ENCODE results near the gene SLC38A11.

Gene SLC38A11

GRCh38 chr2:164906947-164907346 is 48.4 kb downstream of the SLC38A11 start:
- DNase-seq (ENCODE audit: insufficient read length), result no peak
- FAIRE-seq, result no peak
- no peak for TF ChIP-seq POLR2AphosphoS5 (IDR thresholded peaks at IDR 0.05; ENCODE audit: low read depth, low read length)
- TF ChIP-seq POLR2A (IDR thresholded peaks at IDR 0.05; ENCODE audit: low read depth, low read length), result no peak
- TF ChIP-seq TAF1 (IDR thresholded peaks at IDR 0.05; ENCODE audit: borderline replicate concordance, low read depth, low read length), result no peak

- DNase-seq (ENCODE audit: insufficient read length) (no peak), FAIRE-seq (no peak)
- TF ChIP-seq POLR2AphosphoS5 (IDR thresholded peaks at IDR 0.05; ENCODE audit: low read depth, low read length) (no peak), POLR2A (IDR thresholded peaks at IDR 0.05; ENCODE audit: low read depth, low read length) (no peak), TAF1 (IDR thresholded peaks at IDR 0.05; ENCODE audit: borderline replicate concordance, low read depth, low read length) (no peak)
These were observed 50.0 kb downstream of the SLC38A11 start for GRCh38 chr2:164905307-164905706.

GRCh38 chr2:164903951-164904350 is 51.4 kb downstream of the SLC38A11 start:
- FAIRE-seq (no peak), DNase-seq (ENCODE audit: insufficient read length) (no peak)

GRCh38 chr2:164903204-164903603 is 52.1 kb downstream of the SLC38A11 start:
- DNase-seq (ENCODE audit: insufficient read length) (no peak), FAIRE-seq (no peak)
- TF ChIP-seq TAF1 (IDR thresholded peaks at IDR 0.05; ENCODE audit: borderline replicate concordance, low read depth, low read length), result no peak

More at GRCh38 chr2:164903951-164904350, 51.4 kb downstream of the SLC38A11 start:
- TF ChIP-seq POLR2A (IDR thresholded peaks at IDR 0.05; ENCODE audit: low read depth, low read length) (no peak), POLR2AphosphoS5 (IDR thresholded peaks at IDR 0.05; ENCODE audit: low read depth, low read length) (no peak), TAF1 (IDR thresholded peaks at IDR 0.05; ENCODE audit: borderline replicate concordance, low read depth, low read length) (no peak)

GRCh38 chr2:164899121-164899520 is 56.2 kb downstream of the SLC38A11 start:
- TF ChIP-seq POLR2AphosphoS5 (IDR thresholded peaks at IDR 0.05; ENCODE audit: low read depth, low read length), result no peak
- no peak for TF ChIP-seq POLR2A (IDR thresholded peaks at IDR 0.05; ENCODE audit: low read depth, low read length)
- no peak for TF ChIP-seq TAF1 (IDR thresholded peaks at IDR 0.05; ENCODE audit: borderline replicate concordance, low read depth, low read length)
- no peak for FAIRE-seq
- DNase-seq (ENCODE audit: insufficient read length), result no peak

GRCh38 chr2:164898475-164898874 is 56.9 kb downstream of the SLC38A11 start:
- TF ChIP-seq POLR2AphosphoS5 (IDR thresholded peaks at IDR 0.05; ENCODE audit: low read depth, low read length) (no peak), POLR2A (IDR thresholded peaks at IDR 0.05; ENCODE audit: low read depth, low read length) (no peak), TAF1 (IDR thresholded peaks at IDR 0.05; ENCODE audit: borderline replicate concordance, low read depth, low read length) (no peak)
- DNase-seq (ENCODE audit: insufficient read length) (no peak), FAIRE-seq (no peak)

GRCh38 chr2:164897469-164898260 is 57.7 kb downstream of the SLC38A11 start:
- DNase-seq (ENCODE audit: insufficient read length) (no peak), FAIRE-seq (no peak)
- TF ChIP-seq POLR2A (IDR thresholded peaks at IDR 0.05; ENCODE audit: low read depth, low read length), result no peak
- no peak for TF ChIP-seq POLR2AphosphoS5 (IDR thresholded peaks at IDR 0.05; ENCODE audit: low read depth, low read length)
- TF ChIP-seq TAF1 (IDR thresholded peaks at IDR 0.05; ENCODE audit: borderline replicate concordance, low read depth, low read length), result no peak

- DNase-seq (ENCODE audit: insufficient read length) (no peak), FAIRE-seq (no peak)
- no peak for TF ChIP-seq POLR2AphosphoS5 (IDR thresholded peaks at IDR 0.05; ENCODE audit: low read depth, low read length)
- no peak for TF ChIP-seq POLR2A (IDR thresholded peaks at IDR 0.05; ENCODE audit: low read depth, low read length)
- no peak for TF ChIP-seq TAF1 (IDR thresholded peaks at IDR 0.05; ENCODE audit: borderline replicate concordance, low read depth, low read length)
These were observed 58.5 kb downstream of the SLC38A11 start for GRCh38 chr2:164896634-164897355.

GRCh38 chr2:164896226-164896625 is 59.1 kb downstream of the SLC38A11 start:
- TF ChIP-seq POLR2A (IDR thresholded peaks at IDR 0.05; ENCODE audit: low read depth, low read length) (no peak), TAF1 (IDR thresholded peaks at IDR 0.05; ENCODE audit: borderline replicate concordance, low read depth, low read length) (no peak), POLR2AphosphoS5 (IDR thresholded peaks at IDR 0.05; ENCODE audit: low read depth, low read length) (no peak)
- DNase-seq (ENCODE audit: insufficient read length) (no peak), FAIRE-seq (no peak)

- DNase-seq (ENCODE audit: insufficient read length), result no peak
- FAIRE-seq, result no peak
These were observed 63.9 kb downstream of the SLC38A11 start for GRCh38 chr2:164891460-164891859.

GRCh38 chr2:164890544-164890943 is 64.8 kb downstream of the SLC38A11 start:
- no peak for DNase-seq (ENCODE audit: insufficient read length)
- FAIRE-seq, result no peak
- TF ChIP-seq POLR2A (IDR thresholded peaks at IDR 0.05; ENCODE audit: low read depth, low read length) (no peak), TAF1 (IDR thresholded peaks at IDR 0.05; ENCODE audit: borderline replicate concordance, low read depth, low read length) (no peak), POLR2AphosphoS5 (IDR thresholded peaks at IDR 0.05; ENCODE audit: low read depth, low read length) (no peak)

More at GRCh38 chr2:164891460-164891859, 63.9 kb downstream of the SLC38A11 start:
- TF ChIP-seq POLR2AphosphoS5 (IDR thresholded peaks at IDR 0.05; ENCODE audit: low read depth, low read length), result no peak
- TF ChIP-seq TAF1 (IDR thresholded peaks at IDR 0.05; ENCODE audit: borderline replicate concordance, low read depth, low read length), result no peak
- TF ChIP-seq POLR2A (IDR thresholded peaks at IDR 0.05; ENCODE audit: low read depth, low read length), result no peak

- no peak for FAIRE-seq
- no peak for TF ChIP-seq TAF1 (IDR thresholded peaks at IDR 0.05; ENCODE audit: borderline replicate concordance, low read depth, low read length)
- TF ChIP-seq POLR2A (IDR thresholded peaks at IDR 0.05; ENCODE audit: low read depth, low read length), result no peak
- TF ChIP-seq POLR2AphosphoS5 (IDR thresholded peaks at IDR 0.05; ENCODE audit: low read depth, low read length), result no peak
- DNase-seq (ENCODE audit: insufficient read length), result no peak
These were observed 66.7 kb downstream of the SLC38A11 start for GRCh38 chr2:164888592-164888991.

Measured in GM12892 (cell line).